Osteoblast (primary cell): ENCODE results near the gene MYO5B. TPM values are rescaled to one million over a fixed set of nuclear protein-coding genes. Genes with fewer than 3 reads are reported as not detected.

Experiments used
- DNase-seq: peaks from one replicate; pipeline ENCODE4 v3.0.0; 2011; ENCODE audit warnings: low spot score, mixed read lengths; ENCODE audit not compliant: insufficient read length; ENCODE audit errors: missing footprints
- H2AFZ ChIP-seq: 2 replicates; pipeline ENCODE4 v1.6.0; 2011; ENCODE audit warnings: mild to moderate bottlenecking, low read length
- H3K27ac ChIP-seq: 2 replicates; pipeline ENCODE4 v1.5.1; 2011; ENCODE audit warnings: mild to moderate bottlenecking, low read depth, low read length, moderate library complexity
- H3K27me3 ChIP-seq: 2 replicates; pipeline ENCODE4 v1.6.0; 2012; ENCODE audit warnings: mild to moderate bottlenecking, control low read depth, inconsistent platforms, low read length, moderate library complexity; ENCODE audit not compliant: insufficient read depth
- H3K36me3 ChIP-seq: 2 replicates; pipeline ENCODE4 v1.5.1; 2011; ENCODE audit warnings: mild to moderate bottlenecking, low read length, control low read depth, moderate library complexity; ENCODE audit not compliant: insufficient read depth
- H3K4me1 ChIP-seq: 2 replicates; pipeline ENCODE4 v1.5.1; 2011; ENCODE audit warnings: mild to moderate bottlenecking, low read length, control low read depth, moderate library complexity; ENCODE audit not compliant: insufficient read depth
- H3K4me2 ChIP-seq: 2 replicates; pipeline ENCODE4 v1.6.0; 2011; ENCODE audit warnings: mild to moderate bottlenecking, low read length; ENCODE audit not compliant: insufficient read depth
- H3K4me3 ChIP-seq: fragments of 200-600 bp; sonication (generic); 3 replicates; pipeline ENCODE4 v1.5.1; 2012; ENCODE audit warnings: mild to moderate bottlenecking, low read length, inconsistent platforms; ENCODE audit not compliant: insufficient read depth
- H3K79me2 ChIP-seq: 2 replicates; pipeline ENCODE4 v1.6.0; 2012; ENCODE audit warnings: mild to moderate bottlenecking, low read length, control low read depth, inconsistent platforms; ENCODE audit not compliant: insufficient read depth
- H3K9me3 ChIP-seq: 2 replicates; pipeline ENCODE4 v1.5.1; 2011; ENCODE audit warnings: low read depth, low read length, control low read depth
- H4K20me1 ChIP-seq: 2 replicates; pipeline ENCODE4 v1.6.0; 2012; ENCODE audit warnings: mild to moderate bottlenecking, low read length, control low read depth; ENCODE audit not compliant: insufficient read depth
- CTCF ChIP-seq: IDR thresholded peaks from 2 replicates; pipeline ENCODE4 v1.5.1; 2011; ENCODE audit warnings: mild to moderate bottlenecking, low read depth, low read length, moderate library complexity; ENCODE audit errors: extremely low read depth
- total RNA-seq: library from RNA; depleted of rRNA; stranded (reverse); fragments of >200 nt; gene quantifications from 2 replicates; pipeline ENCODE4 v1.2.3, GENCODE V29; 2012

Gene MYO5B
- total RNA-seq, 1 donor = 0.36 TPM

- H4K20me1 ChIP-seq = no peaks in the 10 kb centered on the region
- H3K4me1 ChIP-seq = no peaks in the 10 kb centered on the region
- no peak overlapping the region for H3K27ac ChIP-seq
- H3K27me3 ChIP-seq = no peaks in the 10 kb centered on the region
- H3K36me3 ChIP-seq = no peaks in the 10 kb centered on the region
- no peaks in the 10 kb centered on the region for H3K9me3 ChIP-seq
- no peak overlapping the region for H2AFZ ChIP-seq
- H3K4me2 ChIP-seq = no peak overlapping the region
- TF ChIP-seq CTCF = no peak
- no peak for DNase-seq
- no peaks in the 10 kb centered on the region for H3K79me2 ChIP-seq
- H3K4me3 ChIP-seq = no peak overlapping the region
Observed at GRCh38 chr18:49865401-49865800, 329.5 kb downstream of the MYO5B start.

- H2AFZ ChIP-seq = no peak overlapping the region
- peak; percentile 68 for DNase-seq
- H3K4me1 ChIP-seq = no peaks in the 10 kb centered on the region
- H3K9me3 ChIP-seq = no peaks in the 10 kb centered on the region
- H3K4me3 ChIP-seq = no peak overlapping the region
- H3K27ac ChIP-seq = no peak overlapping the region
- H3K4me2 ChIP-seq = no peak overlapping the region
- H3K27me3 ChIP-seq = no peaks in the 10 kb centered on the region
- no peaks in the 10 kb centered on the region for H3K79me2 ChIP-seq
- no peak for TF ChIP-seq CTCF
- no peaks in the 10 kb centered on the region for H4K20me1 ChIP-seq
- H3K36me3 ChIP-seq = no peaks in the 10 kb centered on the region
Observed at GRCh38 chr18:49863769-49864621, 331.0 kb downstream of the MYO5B start.

- no peak overlapping the region for H3K4me2 ChIP-seq
- H4K20me1 ChIP-seq = no peaks in the 10 kb centered on the region
- H3K4me3 ChIP-seq = no peak overlapping the region
- no peaks in the 10 kb centered on the region for H3K27me3 ChIP-seq
- no peaks in the 10 kb centered on the region for H3K9me3 ChIP-seq
- no peak for TF ChIP-seq CTCF
- H3K4me1 ChIP-seq = no peaks in the 10 kb centered on the region
- no peaks in the 10 kb centered on the region for H3K79me2 ChIP-seq
- no peak overlapping the region for H3K27ac ChIP-seq
- no peak for DNase-seq
- no peak overlapping the region for H2AFZ ChIP-seq
- H3K36me3 ChIP-seq = no peaks in the 10 kb centered on the region
Observed at GRCh38 chr18:49862656-49863385, 332.1 kb downstream of the MYO5B start.

- DNase-seq = no peak
- Histone ChIP-seq H3K4me2 (no peak overlapping the region), H3K36me3 (no peaks in the 10 kb centered on the region), H3K27ac (no peak overlapping the region), H3K79me2 (no peaks in the 10 kb centered on the region), H3K4me1 (no peaks in the 10 kb centered on the region), H4K20me1 (no peaks in the 10 kb centered on the region), H3K4me3 (no peak overlapping the region), H3K9me3 (no peaks in the 10 kb centered on the region), H3K27me3 (no peaks in the 10 kb centered on the region), H2AFZ (no peak overlapping the region)
- TF ChIP-seq CTCF = peak; percentile 34
Observed at GRCh38 chr18:49861659-49862058, 333.3 kb downstream of the MYO5B start.
